Measurements from ENCODE around the gene RSPH9.

The RSPH9 gene

GRCh38 chr6:43669050-43669921 is 24.4 kb downstream of the RSPH9 start:
- no peak for FAIRE-seq

GRCh38 chr6:43669922-43670622 is 25.2 kb downstream of the RSPH9 start:
- no peak for FAIRE-seq

GRCh38 chr6:43670623-43670986 is 25.8 kb downstream of the RSPH9 start:
- no peak for FAIRE-seq

DNA sequence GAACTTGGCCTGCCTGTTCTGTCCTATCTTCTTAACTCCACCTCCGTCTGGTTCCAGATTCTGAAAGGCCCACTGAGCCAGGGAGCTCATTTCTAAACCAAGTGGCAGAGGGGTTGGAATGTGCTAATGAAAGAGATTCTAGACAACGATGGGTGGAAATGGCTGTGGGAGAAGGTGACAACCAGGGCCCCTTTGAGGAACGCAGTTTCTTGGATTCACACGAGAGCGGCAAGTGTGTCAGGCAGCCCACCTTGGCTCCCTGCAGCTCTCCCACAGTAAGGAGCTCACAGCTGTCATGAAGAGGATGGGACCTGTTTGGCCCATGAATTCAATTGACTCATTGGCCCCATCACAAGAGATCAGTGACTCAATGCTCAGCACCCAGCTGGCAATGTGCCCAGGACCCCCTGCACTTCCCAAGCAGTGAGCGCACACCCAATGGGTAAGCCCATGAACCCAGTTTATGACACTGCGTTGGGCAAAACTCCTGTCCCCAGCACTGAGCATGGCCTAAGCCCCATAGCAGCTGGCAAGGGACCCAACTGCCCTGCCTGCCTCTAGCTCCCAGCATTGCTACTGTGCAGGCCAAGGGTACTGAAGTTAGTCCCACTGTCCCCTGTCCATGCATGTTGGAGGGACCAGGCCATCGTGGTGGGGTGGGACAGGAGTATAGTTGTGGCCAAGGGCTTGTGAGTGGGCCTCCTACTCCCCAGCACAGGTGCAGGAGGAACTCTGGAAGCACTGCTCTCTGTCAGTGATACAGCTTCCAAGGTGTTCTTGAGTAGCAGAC is 26.4 kb downstream of the RSPH9 start:
- FAIRE-seq = no peak

- FAIRE-seq = no peak
Measured at GRCh38 chr6:43671801-43672690, 27.2 kb downstream of the RSPH9 start.

DNA sequence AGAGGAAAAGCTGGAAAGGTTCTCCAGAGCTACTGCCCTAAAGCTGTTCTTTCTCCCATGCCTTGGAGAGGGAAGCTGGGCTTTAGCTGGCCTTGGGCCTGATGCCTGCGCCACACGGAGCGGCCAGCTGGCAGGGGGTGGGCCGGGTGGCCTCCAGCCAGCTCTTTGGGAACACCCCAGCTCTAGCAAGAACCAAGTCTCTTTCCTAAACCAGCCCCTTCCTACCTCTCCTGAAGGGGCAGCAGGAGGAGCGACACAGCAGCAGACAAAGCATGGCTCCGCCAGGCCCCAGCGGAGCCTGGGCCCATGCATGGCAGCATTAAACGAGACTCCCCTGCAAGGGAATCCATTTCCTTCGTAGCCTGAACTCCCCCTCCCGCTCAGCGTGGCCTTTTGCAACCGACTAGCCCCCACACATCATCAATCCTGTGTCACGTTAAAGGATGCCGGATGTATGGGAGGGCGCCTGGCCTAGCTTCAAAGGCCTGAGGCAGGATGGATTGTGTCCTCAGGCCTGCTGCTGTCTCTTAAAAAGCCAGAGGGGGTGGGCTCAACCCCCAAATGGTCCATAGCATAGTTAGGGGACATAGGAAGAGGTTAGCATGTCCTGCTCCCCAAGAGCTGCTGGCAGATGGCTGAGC is 28.7 kb downstream of the RSPH9 start:
- no peak for FAIRE-seq

DNA sequence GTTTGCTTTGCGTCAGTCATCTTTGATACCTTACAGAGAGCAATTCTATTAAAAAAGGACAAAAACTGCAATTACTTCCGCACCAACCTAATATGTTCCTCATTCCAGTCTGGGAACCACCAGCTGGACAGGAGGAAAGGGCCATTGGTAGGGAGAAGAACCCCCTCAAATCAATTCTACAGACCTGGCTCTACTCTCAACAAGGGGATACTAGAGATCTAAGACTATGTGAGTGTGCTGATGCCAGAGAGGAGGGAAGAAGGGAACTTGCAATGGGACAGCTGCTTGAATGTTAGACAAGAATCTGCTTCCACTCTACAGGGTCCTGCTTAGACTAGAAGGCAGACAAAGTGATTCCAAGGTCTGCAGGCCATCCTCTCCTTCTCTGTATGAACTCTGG is 29.5 kb downstream of the RSPH9 start:
- no peak for FAIRE-seq

DNA sequence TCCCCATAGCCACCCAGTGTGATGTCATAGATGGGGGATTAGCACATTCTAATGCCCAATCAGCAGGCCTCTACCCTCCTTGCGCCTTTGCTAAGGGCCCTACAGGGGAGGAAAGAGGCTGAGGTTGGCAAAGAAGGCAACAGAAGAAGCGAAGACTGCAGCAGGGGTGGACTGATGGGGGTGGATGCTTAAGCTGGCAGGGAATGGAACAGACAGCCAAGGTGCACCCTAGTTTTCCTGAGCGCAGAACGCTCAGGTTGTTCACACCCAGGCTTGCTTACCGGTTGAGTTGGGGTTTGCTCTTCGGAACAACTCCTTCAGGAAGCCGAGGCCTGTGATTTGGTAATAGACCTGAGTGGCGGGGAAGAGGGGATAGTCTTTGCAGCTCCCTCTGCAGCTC is 30.1 kb downstream of the RSPH9 start:
- no peak for FAIRE-seq

- FAIRE-seq = no peak
Measured at GRCh38 chr6:43676962-43677606, 32.2 kb downstream of the RSPH9 start.

DNA sequence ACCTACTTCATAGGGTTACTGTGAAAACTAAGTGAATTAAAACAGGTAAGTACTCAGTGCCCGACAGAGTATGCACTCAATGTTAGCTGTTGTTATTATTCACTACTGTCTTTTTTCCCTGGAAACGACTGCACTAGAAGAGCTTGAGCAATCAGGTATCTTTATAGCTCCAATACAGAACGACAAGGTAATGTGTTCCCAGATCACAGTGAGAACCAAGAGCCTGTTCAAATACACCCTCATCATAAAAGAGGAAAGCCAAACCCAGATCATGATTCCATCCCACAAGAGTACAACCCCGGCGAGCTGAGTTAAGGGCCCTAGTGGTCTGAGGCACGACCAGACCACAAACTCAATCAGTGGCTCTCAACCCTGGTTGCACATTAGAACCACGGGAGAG is 32.9 kb downstream of the RSPH9 start:
- no peak for FAIRE-seq

DNA sequence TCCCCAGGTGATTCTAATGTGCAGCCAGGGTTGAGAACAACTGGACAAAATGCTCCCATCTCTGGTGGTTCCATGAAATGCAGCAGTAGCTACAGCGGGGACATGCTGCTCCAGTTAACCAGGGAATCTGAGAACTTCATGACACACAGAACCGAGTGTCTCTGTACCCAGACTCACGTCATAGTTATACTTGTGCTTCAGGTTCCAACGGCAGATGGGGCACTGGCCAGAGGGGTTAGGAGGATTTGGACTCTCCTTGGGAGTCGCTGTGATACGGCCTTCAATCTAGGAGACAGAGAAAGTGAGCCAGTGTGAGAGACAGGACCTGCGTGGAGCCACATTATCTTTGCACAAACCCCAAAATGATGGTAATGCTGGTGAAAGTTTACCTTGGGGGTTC is 33.5 kb downstream of the RSPH9 start:
- no peak for FAIRE-seq

GRCh38 chr6:43679057-43679456 is 34.2 kb downstream of the RSPH9 start:
- FAIRE-seq = no peak

GRCh38 chr6:43680308-43681200 is 35.7 kb downstream of the RSPH9 start:
- FAIRE-seq = no peak

DNA sequence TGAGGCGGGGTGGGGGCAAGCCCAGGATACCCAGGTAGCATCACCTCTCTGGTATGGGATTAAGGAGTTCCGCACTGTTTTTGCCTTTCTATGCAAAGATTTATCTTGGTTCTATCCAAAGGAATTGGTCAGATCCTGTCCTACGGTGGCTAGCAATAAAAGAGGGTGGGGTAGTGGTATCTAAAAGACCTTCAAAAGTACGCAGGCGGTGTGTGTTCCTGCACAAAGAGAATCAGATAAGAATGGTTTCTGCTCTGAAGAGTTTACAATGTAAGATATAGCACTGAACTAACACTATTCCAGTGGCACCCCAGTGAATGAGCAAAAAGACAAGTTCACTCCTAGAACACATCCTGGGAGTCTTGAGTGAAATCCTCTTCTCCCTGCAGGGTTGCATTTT is 36.5 kb downstream of the RSPH9 start:
- FAIRE-seq = no peak

DNA sequence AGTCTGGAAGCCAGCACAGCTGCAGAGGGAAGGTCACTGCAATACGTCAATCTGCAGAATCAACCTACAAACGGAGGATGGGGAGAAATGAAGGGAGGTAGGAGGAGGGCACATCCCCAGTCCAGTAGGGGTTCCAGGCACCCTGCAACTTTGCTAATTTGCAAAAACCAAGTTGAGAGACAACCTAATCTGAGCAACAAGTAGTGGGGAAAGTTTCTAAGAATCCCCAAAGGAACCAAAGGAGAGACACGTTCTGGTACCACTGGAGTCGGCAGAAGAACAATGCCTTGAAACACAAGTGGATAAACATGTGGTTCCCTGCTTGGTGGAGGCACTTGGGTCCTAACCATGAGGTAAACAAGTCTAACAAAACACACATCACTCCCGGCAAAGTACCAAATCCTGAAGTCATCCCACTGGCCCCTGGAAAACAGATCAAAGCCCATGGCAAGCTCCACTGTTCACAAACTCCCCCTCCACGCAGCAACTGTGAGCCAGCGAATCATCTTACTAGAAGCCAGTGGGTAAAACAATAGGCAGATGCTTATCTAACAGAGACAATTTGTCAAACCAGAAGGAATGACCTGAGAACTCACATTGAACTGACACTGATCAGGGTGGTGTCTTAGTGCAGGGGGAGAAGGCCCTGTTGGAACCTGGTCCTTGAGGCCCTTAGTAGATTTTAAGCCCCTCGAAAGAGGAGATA is 38.0 kb downstream of the RSPH9 start:
- no peak for FAIRE-seq

DNA sequence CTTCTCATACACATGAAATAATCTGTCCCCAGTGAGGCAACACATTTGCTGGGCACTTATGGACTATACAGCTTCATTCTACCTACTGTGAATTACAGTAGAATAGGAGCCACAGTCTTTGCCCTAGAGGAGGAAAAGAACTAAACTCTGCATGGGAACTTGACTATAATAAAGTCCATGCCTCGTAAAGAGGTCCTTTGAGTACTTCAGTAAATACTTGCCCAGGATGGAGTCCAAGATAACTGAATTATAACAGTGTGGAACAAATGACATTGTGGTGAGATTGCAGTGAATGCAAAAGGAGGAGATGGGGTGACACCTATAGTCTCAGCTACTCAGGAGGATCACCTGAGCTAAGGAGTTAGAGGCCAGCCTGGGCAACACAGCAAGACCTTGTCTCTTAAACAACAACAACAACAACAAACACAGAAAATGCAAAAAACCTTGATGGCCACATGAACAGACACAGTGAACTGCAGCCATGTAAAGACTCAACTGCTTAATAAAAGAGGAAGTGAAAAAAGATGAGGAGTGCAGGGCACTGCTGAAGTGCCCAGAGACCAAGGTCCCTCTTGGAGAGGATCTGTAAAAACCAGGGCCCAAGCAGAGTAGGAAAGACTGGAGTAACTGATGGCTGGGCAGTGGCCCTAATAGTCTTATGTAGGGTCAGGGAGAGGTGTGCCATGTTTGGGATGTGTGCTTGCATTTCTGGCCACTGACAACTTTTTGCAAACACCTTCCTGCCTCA is 39.0 kb downstream of the RSPH9 start:
- no peak for FAIRE-seq

DNA sequence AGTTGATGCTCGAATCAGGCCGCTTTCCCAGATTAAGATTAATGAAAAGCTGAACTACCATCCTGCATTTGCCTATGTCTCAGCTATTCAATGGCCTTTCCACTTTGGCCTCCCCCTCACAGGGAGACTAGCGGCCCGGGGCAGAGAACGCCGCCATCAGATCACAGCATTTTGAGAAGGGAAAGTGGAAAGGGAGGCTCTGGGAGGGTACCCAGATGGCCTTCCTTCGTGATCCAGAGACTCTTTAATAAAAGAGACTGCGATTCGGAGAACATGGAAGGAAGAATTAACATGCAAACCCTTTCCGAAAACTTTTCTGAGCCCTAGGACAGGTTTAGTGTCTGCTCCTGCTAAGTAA is 42.2 kb downstream of the RSPH9 start:
- FAIRE-seq = no peak

- no peak for FAIRE-seq
Measured at GRCh38 chr6:43687437-43688347, 42.9 kb downstream of the RSPH9 start, which contains the start of gene MRPS18A. TSS of gene MRPS18A (minus strand) at chr6:43687791. CDS start at chr6:43687779, 12 bp downstream.

All from TTC549 (cell line).